Liver (tissue), 9 donors: Measurements from ENCODE around the gene STXBP6. TPM values are rescaled to one million over a fixed set of nuclear protein-coding genes. Genes with fewer than 3 reads are reported as not detected.

ENCODE experiments used
- DNase-seq: peaks from one replicate; pipeline ENCODE4 v3.0.0-alpha.2; 2017; ENCODE audit warnings: low spot score
- H3K27ac ChIP-seq, 2 donors: one replicate each; pipeline ENCODE4 v1.7.0; 2013; ENCODE audit warnings: inconsistent platforms in 2 of 2, low read length in 2 of 2, control low read depth in 1 of 2, low read depth in 1 of 2, mild to moderate bottlenecking in 1 of 2
- H3K27me3 ChIP-seq, 4 donors: one replicate each; pipeline versions ENCODE4 v1.6.1 to v1.7.0; 2013; ENCODE audit warnings: low read length in 3 of 4, inconsistent platforms in 1 of 4, mild to moderate bottlenecking in 1 of 4, moderate library complexity in 1 of 4; ENCODE audit not compliant: control insufficient read depth in 4 of 4, insufficient read depth in 4 of 4
- H3K36me3 ChIP-seq, 4 donors: one replicate each; pipeline versions ENCODE4 v1.6.1 to v1.7.0; 2013; ENCODE audit warnings: low read length in 3 of 4, mild to moderate bottlenecking in 3 of 4, low read depth in 1 of 4, moderate library complexity in 1 of 4; ENCODE audit not compliant: control insufficient read depth in 4 of 4, insufficient read depth in 3 of 4
- H3K4me1 ChIP-seq, 4 donors: one replicate each; pipeline versions ENCODE4 v1.6.1 to v1.7.0; 2013; ENCODE audit warnings: low read length in 3 of 4, mild to moderate bottlenecking in 3 of 4, moderate library complexity in 1 of 4; ENCODE audit not compliant: control insufficient read depth in 4 of 4, insufficient read depth in 4 of 4
- H3K4me3 ChIP-seq, 3 donors: one replicate each; pipeline versions ENCODE4 v1.6.1 to v1.7.0; 2013; ENCODE audit warnings: low read length in 3 of 3, control low read depth in 1 of 3, low read depth in 1 of 3, mild to moderate bottlenecking in 1 of 3
- H3K9ac ChIP-seq, 2 donors: one replicate each; pipeline ENCODE4 v1.7.0; 2013; ENCODE audit warnings: low read length in 2 of 2, mild to moderate bottlenecking in 2 of 2, moderate library complexity in 2 of 2, control low read depth in 1 of 2, low read depth in 1 of 2
- H3K9me3 ChIP-seq, 4 donors: one replicate each; pipeline versions ENCODE4 v1.6.1 to v1.7.0; 2013; ENCODE audit warnings: low read length in 3 of 4; ENCODE audit not compliant: control insufficient read depth in 4 of 4
- ATF3 ChIP-seq: IDR thresholded peaks from 2 replicates; pipeline ENCODE4 v1.6.1; 2016; ENCODE audit warnings: antibody characterized with exemption
- CTCF ChIP-seq: fragments of 150-350 bp; IDR thresholded peaks from 2 replicates; pipeline ENCODE4 v1.5.1; 2017; ENCODE audit warnings: improper control_type of control experiment, low read depth, low read length; ENCODE audit not compliant: missing input control
- GABPA ChIP-seq, 2 donors: IDR thresholded peaks in 1 of 2; conservative IDR thresholded peaks in 1 of 2; 2 replicates each; pipeline ENCODE4 v1.6.1; 2016; ENCODE audit warnings: antibody characterized with exemption in 2 of 2, mild to moderate bottlenecking in 1 of 2, moderate library complexity in 1 of 2
- HNF4A ChIP-seq, 2 donors: conservative IDR thresholded peaks; 2 replicates each; pipeline ENCODE4 v1.6.1; 2016; ENCODE audit warnings: antibody characterized with exemption in 2 of 2, mild to moderate bottlenecking in 2 of 2
- MAX ChIP-seq: IDR thresholded peaks from 2 replicates; pipeline ENCODE4 v1.6.1; 2016; ENCODE audit warnings: antibody characterized with exemption
- REST ChIP-seq: IDR thresholded peaks from 2 replicates; pipeline ENCODE4 v1.6.1; 2016; ENCODE audit warnings: antibody characterized with exemption, mild to moderate bottlenecking
- ZBTB33 ChIP-seq: IDR thresholded peaks from 2 replicates; pipeline ENCODE4 v1.6.1; 2016; ENCODE audit warnings: antibody characterized with exemption
- WGBS: extraction: QIAGEN DNeasy Blood & Tissue Kit; methylation state at CpG from one replicate; pipeline ENCODE4 v1.1.7; 2013; 5-methylcytosine and 5-hydroxymethylcytosine counted together
- polyA plus RNA-seq, 2 donors: library from polyadenylated mRNA; stranded (reverse) in 1 of 2; unstranded in 1 of 2; fragments of 200-250 nt in 1 of 2; fragments of >200 nt in 1 of 2; fragmentation: Nextera tagmentation in 1 of 2; extraction: Ambion mirVana in 1 of 2; gene quantifications; one replicate each; pipeline versions ENCODE4 v1.2.1 to v1.2.3, GENCODE V29; 2013 to 2015
- total RNA-seq, 2 donors: library from RNA; depleted of rRNA; stranded (reverse); fragments of >200 nt; gene quantifications; one replicate each; pipeline ENCODE4 v1.2.3, GENCODE V29; 2014
- donor health status: healthy.
- donor health status: healthy.
- donor health status: healthy.
- donor health status: healthy.
- donor health status: healthy.

STXBP6 gene
- total and polyA plus RNA-seq, 4 donors: 1.4 to 3.8 (median 1.8) TPM

- no peak for TF ChIP-seq CTCF
Observed at GRCh38 chr14:24831677-24832076, 218.3 kb downstream of the STXBP6 start (continued).

GRCh38 chr14:24829862-24830261 is 220.1 kb downstream of the STXBP6 start:
- Histone ChIP-seq H3K4me1 (no peaks in the 10 kb centered on the region), H3K27me3 (no peaks in the 10 kb centered on the region), H3K27ac (no peak overlapping the region), H3K4me3 (no peak overlapping the region), H3K9ac (no peak overlapping the region), H3K9me3 (no peaks in the 10 kb centered on the region), H3K36me3 (peaks cover 0 to 3% (median 0%) of the 10 kb centered on the region in 4 donors)
- no peak for DNase-seq
- TF ChIP-seq ATF3 (no peak), GABPA (IDR thresholded peaks at IDR 0.05 in 1 of 2, conservative IDR thresholded peaks at IDR 0.05 in 1 of 2) (no peak)
- WGBS: 67% methylated on average over 2 of the region's 2 CpGs

- TF ChIP-seq CTCF (no peak), REST (no peak), HNF4A (conservative IDR thresholded peaks at IDR 0.05) (no peak), ZBTB33 (no peak), MAX (no peak)
- no peak for DNase-seq
- Histone ChIP-seq H3K4me3 (no peak overlapping the region), H3K27ac (no peak overlapping the region), H3K9ac (no peak overlapping the region), H3K4me1 (no peaks in the 10 kb centered on the region), H3K36me3 (peaks cover 0 to 3% (median 0%) of the 10 kb centered on the region in 4 donors), H3K27me3 (no peaks in the 10 kb centered on the region), H3K9me3 (no peaks in the 10 kb centered on the region)
- WGBS: 83% methylated on average over 4 of the region's 4 CpGs
Observed at GRCh38 chr14:24828486-24828885, 221.5 kb downstream of the STXBP6 start.
